Measurements from ENCODE around the gene CRMP1.

- TF ChIP-seq CTCF (IDR thresholded peaks at IDR 0.05; ENCODE audit: insufficient read depth, low read depth, low read length) (no peak), EZH2 (IDR thresholded peaks at IDR 0.05; ENCODE audit: insufficient read depth, low read length) (no peak)
These were observed 70.3 kb downstream of the CRMP1 start for GRCh38 chr4:5822619-5823018.
